Endothelial cell of umbilical vein (primary cell): Measurements from ENCODE around the gene CFAP20DC. TPM values are rescaled to one million over a fixed set of nuclear protein-coding genes. Genes with fewer than 3 reads are reported as not detected.

Source experiments
- BruUV-seq: library from RNA; stranded (reverse); fragments of 400-500 nt; replicated peaks from 2 replicates; lab custom pipeline; 2021; lab: Mats Ljungman, UMichigan
- CTCF ChIA-PET: fragments of 300-600, 350-600 bp; sonication (Branson Sonifier 250); formaldehyde crosslinking; loops from one replicate; lab custom pipeline; 2021; ENCODE audit warnings: antibody characterized with exemption, inconsistent platforms; lab: Charles Lee
- POLR2A ChIA-PET: fragments of 300-600, 350-600 bp; sonication (Branson Sonifier 250); formaldehyde crosslinking; loops from one replicate; lab custom pipeline; 2021; ENCODE audit warnings: antibody characterized with exemption, inconsistent platforms; lab: Charles Lee
- DNase-seq: peaks from one replicate; pipeline ENCODE4 v3.0.0-alpha.2; 2011; ENCODE audit warnings: low read depth, low spot score
- FAIRE-seq: peaks from 2 replicates; lab custom pipeline; 2011; peaks lifted over from hg19 to GRCh38; lab: Jason Lieb, UNC
- H2AFZ ChIP-seq: 2 replicates; pipeline ENCODE4 v1.6.0; 2012; ENCODE audit warnings: low read depth, low read length, control low read depth, inconsistent platforms
- H3K27ac ChIP-seq: 2 replicates; pipeline ENCODE4 v1.5.1; 2011; ENCODE audit warnings: low read depth, mild to moderate bottlenecking, control low read depth, low read length, moderate library complexity; ENCODE audit not compliant: insufficient read depth
- H3K27me3 ChIP-seq, 2 experiments: 2 replicates each; pipeline versions ENCODE4 v1.6.0 to v1.6.1; 2011; ENCODE audit warnings: low read length in 2 of 2, mixed read lengths in 1 of 2; ENCODE audit not compliant: control insufficient read depth in 2 of 2, insufficient read depth in 2 of 2
- H3K36me3 ChIP-seq, 2 experiments: 2 replicates in 1 of 2; 3 replicates in 1 of 2; pipeline ENCODE4 v1.5.1; 2011; ENCODE audit warnings: low read length in 2 of 2, mild to moderate bottlenecking in 1 of 2, moderate library complexity in 1 of 2; ENCODE audit not compliant: control insufficient read depth in 2 of 2, insufficient read depth in 2 of 2; ENCODE audit errors: extremely low read depth in 1 of 2
- H3K4me1 ChIP-seq: 3 replicates; pipeline ENCODE4 v1.5.1; 2011; ENCODE audit warnings: mild to moderate bottlenecking, low read length; ENCODE audit not compliant: control insufficient read depth, insufficient read depth; ENCODE audit errors: extremely low read depth
- H3K4me2 ChIP-seq: 2 replicates; pipeline ENCODE4 v1.6.1; 2011; ENCODE audit warnings: low read length, control low read depth, mixed read lengths; ENCODE audit not compliant: insufficient read depth
- H3K4me3 ChIP-seq, 3 experiments: fragments of 200-600 bp in 1 of 3; sonication (generic), shearing (Covaris generic) in 1 of 3; replicated peaks in 1 of 3; 2 replicates each; pipeline ENCODE4 v1.5.1; 2011 to 2016; ENCODE audit warnings: control low read depth in 3 of 3, low read length in 3 of 3, mild to moderate bottlenecking in 2 of 3, inconsistent platforms in 1 of 3, low read depth in 1 of 3, moderate library complexity in 1 of 3; ENCODE audit not compliant: insufficient read depth in 1 of 3
- H3K79me2 ChIP-seq: 2 replicates; pipeline ENCODE4 v1.6.0; 2012; ENCODE audit warnings: low read length, inconsistent platforms; ENCODE audit not compliant: control insufficient read depth, insufficient read depth
- H3K9ac ChIP-seq: replicated peaks from 2 replicates; pipeline ENCODE3; 2011; ENCODE audit warnings: low read length, control low read depth; ENCODE audit not compliant: insufficient read depth; ENCODE audit errors: extremely low read depth
- H3K9me1 ChIP-seq: replicated peaks from 3 replicates; pipeline ENCODE4 v1.6.0; 2011; ENCODE audit warnings: mild to moderate bottlenecking, low read length; ENCODE audit not compliant: control insufficient read depth, insufficient read depth; ENCODE audit errors: extremely low read depth
- H3K9me3 ChIP-seq: replicated peaks from 2 replicates; pipeline ENCODE4 v1.5.1; 2012; ENCODE audit warnings: low read length, inconsistent platforms; ENCODE audit not compliant: control insufficient read depth, insufficient read depth
- H4K20me1 ChIP-seq: replicated peaks from 2 replicates; pipeline ENCODE3; 2011; ENCODE audit warnings: mild to moderate bottlenecking, low read length; ENCODE audit not compliant: control insufficient read depth, insufficient read depth; ENCODE audit errors: extremely low read depth
- CTCF ChIP-seq, 2 donors: IDR thresholded peaks; 1 replicate in 1 of 2; 2 replicates in 1 of 2; pipeline ENCODE4 v1.5.1; 2011; ENCODE audit warnings: low read length in 2 of 2, mild to moderate bottlenecking in 2 of 2, moderate library complexity in 2 of 2, control low read depth in 1 of 2, inconsistent platforms in 1 of 2, low read depth in 1 of 2; ENCODE audit not compliant: insufficient read depth in 1 of 2; ENCODE audit errors: extremely low read depth in 1 of 2
- EZH2 ChIP-seq: IDR thresholded peaks from 2 replicates; pipeline ENCODE4 v1.6.1; 2012; ENCODE audit warnings: borderline replicate concordance, low read depth, mild to moderate bottlenecking, moderate library complexity, low read length, inconsistent platforms; ENCODE audit not compliant: severe bottlenecking
- FOS ChIP-seq: IDR thresholded peaks from 2 replicates; pipeline ENCODE4 v1.6.1; 2011; ENCODE audit warnings: mild to moderate bottlenecking, low read length, moderate library complexity, borderline replicate concordance; ENCODE audit not compliant: insufficient read depth
- GATA2 ChIP-seq: IDR thresholded peaks from 2 replicates; pipeline ENCODE4 v1.7.0; 2011; ENCODE audit warnings: low read depth, mild to moderate bottlenecking, moderate library complexity, mixed read lengths, low read length; ENCODE audit not compliant: insufficient read length, insufficient read depth
- JUN ChIP-seq: IDR thresholded peaks from 2 replicates; pipeline ENCODE4 v1.6.1; 2011; ENCODE audit warnings: borderline replicate concordance, low read depth; ENCODE audit not compliant: insufficient read length, insufficient read depth
- MAX ChIP-seq: IDR thresholded peaks from 2 replicates; pipeline ENCODE4 v1.6.1; 2011; ENCODE audit not compliant: insufficient read depth, insufficient read length
- MYC ChIP-seq: IDR thresholded peaks from one replicate; pipeline ENCODE4 v1.6.1; 2011; ENCODE audit warnings: mild to moderate bottlenecking, low read depth, low read length
- POLR2A ChIP-seq: IDR thresholded peaks from 2 replicates; pipeline ENCODE4 v1.6.1; 2012; ENCODE audit warnings: low read depth, mild to moderate bottlenecking, control low read depth, low read length
- dilution Hi-C: fragments of 300-500 bp; cut with MboI; formaldehyde crosslinking; loops from one replicate; pipeline ENCODE4 v1.15.0; 2019; ENCODE audit warnings: low sequenced_read_pairs; ENCODE audit not compliant: extremely low pct_ligation_motif_present
- intact Hi-C: fragments of 100-400 bp; cut with micrococcal nuclease; formaldehyde crosslinking; loops from one replicate; pipeline ENCODE4 v1.10.0; 2022
- polyA plus RNA-seq, 4 experiments: library from polyadenylated mRNA; depleted of rRNA in 3 of 4; stranded (reverse) in 3 of 4; unstranded in 1 of 4; fragments of >200 nt; gene quantifications; 2 replicates each; pipeline versions ENCODE4 v1.2.1 to v1.2.3, GENCODE V29; 2011 to 2012; ENCODE audit warnings: missing spikeins in 1 of 4
- total RNA-seq: library from RNA; stranded (reverse); gene quantifications from 2 replicates; pipeline ENCODE4 v1.2.3, GENCODE V29; 2021

The CFAP20DC gene
- total and polyA plus RNA-seq, 2 donors (not counting 3 experiments of a cell fraction or from before 2014, with no cell fraction given), result 0.92 to 2.1 TPM

- no TSS peak for BruUV-seq
- intact Hi-C loops, result no loop called here
- H3K9ac ChIP-seq, result no peak overlapping the region
- H3K36me3 ChIP-seq, result no peaks in the 10 kb centered on the region
- no peak overlapping the region for H3K27ac ChIP-seq
- H3K9me1 ChIP-seq, result no peaks in the 10 kb centered on the region
- no peaks in the 10 kb centered on the region for H3K27me3 ChIP-seq
- no peak overlapping the region for H3K4me3 ChIP-seq
- CTCF ChIA-PET, result no interaction called here
- H3K79me2 ChIP-seq, result no peaks in the 10 kb centered on the region
- H2AFZ ChIP-seq, result no peak overlapping the region
- POLR2A ChIA-PET, result no interaction called here
- H3K4me1 ChIP-seq, result no peaks in the 10 kb centered on the region
- no peak overlapping the region for H3K4me2 ChIP-seq
- no peak for DNase-seq
- no peak for FAIRE-seq
- dilution Hi-C loops, result no loop called here
- no peaks in the 10 kb centered on the region for H4K20me1 ChIP-seq
- TF ChIP-seq MAX (no peak), MYC (no peak), FOS (no peak), GATA2 (no peak), EZH2 (no peak), CTCF (IDR thresholded peaks at IDR 0.05; ENCODE audit: extremely low read depth in 1 of 2, insufficient read depth in 1 of 2, low read depth in 1 of 2, low read length in 2 of 2) (no peak), JUN (no peak), POLR2A (no peak)
- H3K9me3 ChIP-seq, result no peaks in the 10 kb centered on the region
These were observed 97.5 kb downstream of the CFAP20DC start for GRCh38 chr3:58952128-58952917.
